Measurements from ENCODE around the gene CALCOCO2.

The CALCOCO2 gene

DNA sequence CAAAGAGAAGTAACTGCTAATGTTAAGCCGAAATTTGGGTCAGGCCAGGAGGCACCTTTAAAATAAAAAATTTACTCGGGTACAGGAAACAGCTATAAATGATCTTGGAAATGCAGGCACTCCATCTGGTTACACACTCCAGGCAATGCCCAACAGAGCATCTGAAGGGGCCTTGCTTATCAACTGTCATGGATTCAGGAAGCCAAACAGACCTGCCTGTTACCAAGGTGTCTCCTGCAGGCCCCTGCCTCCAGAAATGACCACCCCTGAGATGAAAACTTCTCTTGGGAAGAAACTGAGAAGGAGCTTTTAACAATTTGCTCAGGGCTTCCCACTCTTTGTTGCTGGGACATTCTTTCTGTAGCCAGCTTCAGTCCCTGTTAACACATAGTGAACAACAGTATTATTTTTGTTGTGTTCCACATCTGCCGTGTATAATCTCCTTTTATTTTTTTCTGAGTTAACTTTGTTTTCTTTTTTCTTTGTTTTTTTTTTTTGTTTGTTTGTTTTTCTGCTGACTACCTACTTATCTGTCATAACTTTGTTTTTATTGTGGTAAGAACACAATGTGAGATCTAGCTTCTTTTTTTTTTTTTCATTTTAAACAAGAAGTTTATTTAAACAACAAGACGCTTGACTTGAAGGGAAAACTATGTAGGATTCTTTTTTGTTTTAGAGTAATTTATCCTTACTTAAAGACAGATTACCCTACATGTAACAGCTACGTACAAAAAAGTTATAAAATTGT lies 43.0 kb downstream of the CALCOCO2 start:
- no peak for DNase-seq

DNA sequence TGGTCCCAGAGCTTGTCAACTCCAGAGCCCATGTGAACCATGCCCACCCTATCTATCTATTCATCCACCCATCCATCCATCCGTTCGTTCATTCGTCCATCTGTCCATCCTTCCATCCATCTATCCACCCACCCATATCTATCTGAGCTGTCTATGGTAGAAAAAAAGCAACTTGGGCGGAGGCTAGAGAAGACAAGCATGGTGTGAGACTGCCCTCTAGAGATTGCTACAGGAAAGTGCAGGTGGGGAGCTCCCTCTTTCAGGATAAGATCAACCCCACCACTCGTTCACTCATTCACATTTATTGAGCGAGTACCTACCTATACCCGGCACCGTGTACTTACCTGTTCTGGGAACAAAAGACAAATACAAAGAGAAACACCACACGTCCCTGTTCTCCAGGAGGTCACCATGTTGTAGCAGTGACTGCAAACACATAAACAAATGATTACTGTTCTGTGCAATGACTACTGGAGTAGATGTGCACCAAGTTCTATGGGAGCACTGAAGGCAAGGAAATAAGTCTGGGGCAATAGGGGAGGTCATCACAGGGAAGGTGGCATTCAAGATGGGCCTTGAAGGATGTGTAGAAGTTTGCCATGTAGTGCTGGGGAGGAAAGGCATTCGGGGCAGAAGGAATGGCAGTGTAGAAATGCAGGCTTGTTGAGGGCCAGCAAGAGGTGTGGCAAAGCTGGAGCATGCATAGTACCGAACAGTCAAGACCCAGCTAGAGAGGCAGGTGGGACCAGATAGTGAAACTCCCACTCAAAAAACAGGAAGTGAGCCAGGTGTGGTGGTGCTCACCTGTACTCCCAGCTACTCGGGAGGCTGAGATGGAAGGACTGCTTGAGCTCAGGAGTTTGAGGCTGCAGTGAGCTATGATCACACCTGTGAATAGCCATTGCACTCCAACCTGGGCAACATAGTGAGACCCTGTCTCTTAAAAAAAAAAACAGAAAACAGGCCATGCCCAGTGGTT lies 48.4 kb downstream of the CALCOCO2 start:
- peak; percentile 79 for DNase-seq

DNA sequence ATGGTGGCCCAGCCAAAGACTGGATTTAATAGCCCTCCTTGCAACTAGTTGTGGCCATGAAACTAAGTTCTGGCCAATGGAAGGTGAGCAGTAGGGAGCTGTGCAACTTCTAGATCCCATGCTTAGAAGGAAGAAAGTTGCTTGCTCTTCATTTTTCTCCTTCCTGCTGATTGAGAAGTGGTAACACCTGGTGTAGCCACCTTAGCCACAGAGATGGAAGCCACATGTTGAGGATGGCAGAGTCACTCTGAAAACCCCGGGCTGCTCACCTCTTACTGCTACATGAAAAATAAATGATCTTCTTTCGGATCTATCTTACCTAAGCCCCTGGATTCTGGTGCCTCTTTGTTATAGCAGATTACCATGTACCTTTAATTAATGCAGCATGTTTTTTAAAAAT lies 51.4 kb downstream of the CALCOCO2 start:
- no peak for DNase-seq

DNA sequence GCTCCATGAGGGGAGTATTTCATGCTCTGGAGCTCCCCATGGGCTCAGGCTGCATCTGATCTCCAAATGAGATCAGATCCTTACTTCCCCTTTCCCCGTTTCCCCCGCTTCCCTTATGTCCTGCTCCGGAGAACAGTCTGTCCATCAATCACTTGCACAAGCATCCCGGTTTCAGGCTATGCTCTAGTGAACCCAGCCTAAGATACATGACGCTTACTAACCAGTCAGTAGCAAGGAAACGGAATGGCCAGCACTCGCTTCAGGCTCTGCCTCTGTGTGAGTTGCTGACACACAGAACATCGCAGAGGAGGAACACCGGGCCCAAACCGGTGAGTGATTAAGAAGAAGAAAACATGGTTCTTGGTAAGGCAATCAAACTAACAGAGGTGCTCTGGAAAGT lies 52.3 kb downstream of the CALCOCO2 start:
- peak; percentile 16 for DNase-seq

DNA sequence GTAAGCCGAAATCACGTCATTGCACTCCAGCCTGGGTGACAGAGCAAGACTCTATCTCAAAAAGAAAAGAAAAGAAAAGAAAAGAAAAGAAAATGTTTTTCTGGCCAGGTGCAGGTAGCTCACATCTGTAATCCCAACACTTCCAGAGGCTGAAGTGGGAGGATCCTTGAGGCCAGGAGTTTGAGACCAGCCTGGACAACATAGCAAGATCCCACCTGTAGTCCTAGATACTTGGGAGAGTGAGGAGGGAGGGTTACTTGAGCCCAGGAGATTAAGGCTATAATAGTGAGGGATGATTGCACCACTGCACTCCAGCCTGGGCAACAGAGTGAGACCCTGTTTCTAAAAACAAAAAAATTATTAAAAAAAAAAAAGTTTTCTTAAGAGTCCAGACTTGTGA lies 59.3 kb downstream of the CALCOCO2 start:
- DNase-seq, result no peak

DNA sequence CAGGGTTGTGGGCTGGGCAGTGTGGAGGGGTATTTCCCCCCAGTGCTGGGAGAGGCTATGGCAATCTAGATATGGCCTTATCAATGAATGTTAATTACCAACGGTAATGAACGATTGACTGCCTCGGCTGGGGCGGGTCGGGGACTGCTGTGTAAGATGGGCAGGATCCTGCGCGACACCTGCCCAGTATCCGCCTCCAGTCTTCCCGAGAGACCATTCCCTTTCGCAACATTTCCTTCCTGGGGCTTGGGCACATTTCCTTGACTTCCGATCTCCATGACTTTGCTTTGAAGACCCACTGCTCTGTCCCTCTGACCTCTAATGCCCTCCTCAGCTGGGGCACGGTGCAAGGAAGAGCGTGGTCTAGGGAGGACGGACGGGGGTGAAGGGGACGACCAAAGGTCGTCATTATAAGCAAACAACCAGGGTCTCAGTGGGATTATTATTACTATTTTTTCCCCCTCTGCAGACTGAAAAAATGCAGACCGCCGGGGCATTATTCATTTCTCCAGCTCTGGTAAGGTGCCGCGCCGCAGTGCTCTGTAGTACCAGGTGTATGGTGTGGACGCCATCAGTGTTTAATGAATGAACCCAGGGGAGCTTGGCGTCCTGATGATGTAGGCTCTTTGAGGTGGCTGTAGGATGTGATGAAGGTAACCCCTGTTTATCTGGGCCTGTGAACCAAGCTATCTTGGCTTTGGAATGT lies 62.3 kb downstream of the CALCOCO2 start:
- no peak for DNase-seq

DNA sequence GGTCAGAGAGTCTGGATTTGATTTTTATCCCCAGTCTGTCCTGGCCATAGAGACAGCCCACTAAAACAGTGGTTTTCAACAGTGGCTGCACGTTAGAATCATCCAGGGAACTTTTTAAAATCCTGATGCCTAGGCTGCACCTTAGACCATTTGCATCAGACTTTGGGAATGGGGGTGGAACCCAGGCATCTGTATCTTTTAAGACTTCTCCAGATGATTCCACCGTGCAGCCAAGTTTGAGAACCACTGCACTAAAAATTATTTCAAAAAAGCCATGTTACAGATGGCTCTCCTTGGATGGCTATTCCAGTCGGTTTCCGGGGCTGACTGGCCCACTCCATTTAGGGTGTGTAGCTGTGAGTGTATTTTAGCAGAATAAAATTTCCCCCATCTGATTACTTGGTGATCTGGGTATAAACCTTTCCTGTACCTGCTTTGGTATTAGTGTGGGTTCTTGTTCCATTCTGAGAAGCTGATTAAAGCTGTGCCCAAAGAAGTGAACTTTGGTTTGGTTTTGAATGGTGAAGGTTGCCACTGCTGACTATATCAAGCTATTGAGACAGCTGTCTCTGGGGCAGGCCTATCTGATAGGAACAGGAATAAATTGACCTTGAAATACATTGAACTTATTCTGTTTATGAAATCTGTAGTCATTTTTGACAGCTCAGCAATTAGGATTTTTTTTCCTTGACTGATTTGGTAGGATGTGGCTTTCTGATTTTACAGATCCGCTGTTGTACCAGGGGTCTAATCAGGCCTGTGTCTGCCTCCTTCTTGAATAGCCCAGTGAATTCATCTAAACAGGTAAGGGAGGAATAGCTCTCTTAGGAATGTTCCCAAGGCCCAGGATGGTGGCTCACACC lies 63.0 kb downstream of the CALCOCO2 start:
- no peak for DNase-seq

DNA sequence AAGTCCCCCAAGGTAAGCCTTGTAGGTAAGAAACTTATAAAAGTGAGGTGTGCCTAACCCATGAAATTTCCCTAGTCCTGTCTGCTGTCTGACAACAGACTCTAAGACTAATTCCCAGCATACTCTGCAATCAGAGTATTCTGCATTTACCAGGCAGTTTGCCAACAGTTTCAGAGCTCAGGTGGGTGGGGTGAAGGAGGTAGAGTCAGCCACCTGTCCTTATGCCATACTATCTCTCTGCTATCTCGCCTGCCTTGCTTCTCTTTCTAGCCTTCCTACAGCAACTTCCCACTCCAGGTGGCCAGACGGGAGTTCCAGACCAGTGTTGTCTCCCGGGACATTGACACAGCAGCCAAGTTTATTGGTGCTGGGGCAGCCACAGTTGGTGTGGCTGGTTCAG lies 64.1 kb downstream of the CALCOCO2 start:
- DNase-seq, result no peak

DNA sequence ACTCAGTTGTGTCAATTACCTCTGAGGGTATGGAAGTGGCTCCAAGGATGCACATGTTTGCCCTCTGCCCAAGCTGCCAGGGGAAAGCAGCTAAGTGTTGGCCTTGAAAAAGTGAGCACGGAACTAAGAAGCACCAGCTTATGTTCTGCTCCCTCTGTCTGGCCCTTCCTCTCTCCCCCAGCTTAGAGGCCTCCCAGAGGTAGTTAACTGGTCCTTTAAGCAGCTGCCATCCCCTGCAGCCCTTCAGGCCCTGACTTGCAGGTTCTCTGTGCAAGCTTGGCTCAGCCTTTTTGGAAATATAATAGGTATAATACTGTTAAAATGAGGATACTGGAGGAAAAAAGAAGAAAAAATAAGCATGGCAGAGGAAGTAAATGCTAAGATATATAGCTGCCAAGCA lies 70.4 kb downstream of the CALCOCO2 start:
- no peak for DNase-seq

DNA sequence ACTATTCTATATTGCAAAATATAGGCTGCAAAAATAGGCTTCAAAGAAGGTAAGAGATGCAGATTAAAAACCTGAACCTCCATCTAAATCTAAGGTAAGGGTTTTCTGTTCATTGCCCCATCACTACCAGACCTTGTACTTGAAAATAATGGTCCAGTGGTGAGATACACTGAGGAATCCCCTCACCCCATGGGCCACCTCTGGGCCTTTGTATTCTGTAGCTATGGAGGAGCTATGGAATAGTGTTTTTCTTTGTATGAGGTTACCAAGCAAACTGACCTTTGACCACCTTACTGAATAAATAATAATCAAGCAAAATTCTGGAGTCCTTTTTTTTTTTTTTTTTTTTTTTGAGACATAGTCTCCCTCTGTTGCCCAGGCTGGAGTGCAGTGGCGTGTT lies 72.6 kb downstream of the CALCOCO2 start:
- DNase-seq, result no peak

DNA sequence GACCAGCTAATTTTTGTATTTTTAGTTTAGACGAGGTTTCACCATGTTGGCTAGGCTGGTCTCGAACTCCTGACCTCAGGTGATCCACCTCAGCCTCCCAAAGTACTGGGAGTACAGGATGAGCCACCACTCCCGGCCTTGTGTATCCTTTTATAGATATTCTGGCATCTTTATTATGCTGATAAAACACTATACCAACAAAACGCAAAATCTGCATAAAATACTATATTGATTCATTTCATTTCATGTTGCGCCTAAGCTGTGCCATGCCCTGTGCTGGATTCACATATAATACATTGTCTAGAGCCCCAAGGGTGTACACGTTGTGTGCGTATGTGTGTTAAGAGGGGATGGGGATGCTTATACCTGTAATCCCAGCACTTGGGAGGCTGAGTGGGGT lies 73.6 kb downstream of the CALCOCO2 start:
- DNase-seq, result no peak

DNA sequence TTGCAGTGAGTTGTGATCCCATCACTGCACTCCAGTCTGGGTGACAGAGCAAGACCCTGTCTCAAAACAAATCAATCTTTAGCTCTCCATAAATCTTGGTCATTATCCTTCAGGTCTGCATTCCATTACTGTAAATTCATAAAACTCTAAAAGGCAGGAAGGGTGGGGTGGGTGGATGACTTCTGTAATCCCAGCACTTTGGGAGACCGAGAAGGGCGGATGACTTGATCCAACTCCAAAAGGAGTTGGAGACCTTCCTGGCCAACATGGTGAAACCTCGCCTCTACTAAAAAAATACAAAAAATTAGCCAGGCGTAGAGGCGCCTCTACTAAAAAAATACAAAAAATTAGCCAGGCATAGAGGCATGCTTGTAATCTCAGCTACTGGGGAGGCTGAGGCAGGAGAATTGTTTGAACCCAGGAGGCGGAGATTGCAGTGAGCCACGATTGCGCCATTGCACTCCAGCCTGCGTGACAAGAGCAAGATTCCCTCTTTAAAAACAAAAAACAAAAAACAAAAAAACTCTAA lies 75.2 kb downstream of the CALCOCO2 start:
- no peak for DNase-seq

DNA sequence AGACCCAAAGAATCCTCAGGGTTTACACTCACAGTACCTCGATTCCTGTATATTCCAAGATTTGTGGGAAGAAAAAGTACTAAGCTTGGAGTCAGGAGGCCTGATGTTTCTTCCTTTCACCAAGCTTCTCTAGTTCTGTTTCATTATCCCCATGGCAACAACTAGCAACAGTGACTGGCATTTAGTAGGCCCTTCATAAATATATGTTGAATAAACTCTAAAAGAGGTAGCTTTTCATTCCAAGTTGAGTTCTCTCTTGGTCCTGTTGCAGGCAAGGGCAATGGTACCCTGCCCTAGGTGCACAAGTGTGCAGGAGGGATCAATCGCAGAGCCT lies 76.8 kb downstream of the CALCOCO2 start:
- no peak for DNase-seq

DNA sequence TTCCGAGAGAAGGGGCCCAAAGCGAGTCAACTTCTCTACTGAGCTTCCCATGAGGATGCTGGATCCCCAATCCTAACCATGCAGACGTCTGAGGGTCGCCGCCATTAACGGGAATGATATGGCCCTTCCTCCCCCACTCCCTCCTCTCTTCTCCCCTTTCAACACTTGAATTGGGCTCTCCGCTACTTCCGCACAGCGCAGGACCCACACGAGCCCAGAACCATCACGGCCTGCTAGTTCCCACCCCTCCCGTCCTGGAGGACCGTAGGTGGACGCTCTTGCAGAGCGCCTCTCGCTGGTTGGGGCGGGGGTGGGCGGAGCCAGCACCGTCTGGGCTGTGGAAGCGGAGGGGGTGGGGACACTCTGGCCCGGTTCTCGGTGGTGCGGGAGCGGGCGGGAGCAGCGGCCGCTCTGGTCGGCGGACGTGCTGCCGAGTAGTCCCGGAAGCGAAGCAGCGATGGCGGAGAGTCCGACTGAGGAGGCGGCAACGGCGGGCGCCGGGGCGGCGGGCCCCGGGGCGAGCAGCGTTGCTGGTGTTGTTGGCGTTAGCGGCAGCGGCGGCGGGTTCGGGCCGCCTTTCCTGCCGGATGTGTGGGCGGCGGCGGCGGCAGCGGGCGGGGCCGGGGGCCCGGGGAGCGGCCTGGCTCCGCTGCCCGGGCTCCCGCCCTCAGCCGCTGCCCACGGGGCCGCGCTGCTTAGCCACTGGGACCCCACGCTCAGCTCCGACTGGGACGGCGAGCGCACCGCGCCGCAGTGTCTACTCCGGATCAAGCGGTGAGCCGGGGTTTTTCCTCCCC lies 77.4 kb downstream of the CALCOCO2 start, which contains the start of gene UBE2Z:
Gene UBE2Z (plus strand): TSS at position 361 of the 797 bp plus-strand sequence. CDS start 97 bp downstream, at position 458.
- DNase-seq, result peak; percentile 95

DNA sequence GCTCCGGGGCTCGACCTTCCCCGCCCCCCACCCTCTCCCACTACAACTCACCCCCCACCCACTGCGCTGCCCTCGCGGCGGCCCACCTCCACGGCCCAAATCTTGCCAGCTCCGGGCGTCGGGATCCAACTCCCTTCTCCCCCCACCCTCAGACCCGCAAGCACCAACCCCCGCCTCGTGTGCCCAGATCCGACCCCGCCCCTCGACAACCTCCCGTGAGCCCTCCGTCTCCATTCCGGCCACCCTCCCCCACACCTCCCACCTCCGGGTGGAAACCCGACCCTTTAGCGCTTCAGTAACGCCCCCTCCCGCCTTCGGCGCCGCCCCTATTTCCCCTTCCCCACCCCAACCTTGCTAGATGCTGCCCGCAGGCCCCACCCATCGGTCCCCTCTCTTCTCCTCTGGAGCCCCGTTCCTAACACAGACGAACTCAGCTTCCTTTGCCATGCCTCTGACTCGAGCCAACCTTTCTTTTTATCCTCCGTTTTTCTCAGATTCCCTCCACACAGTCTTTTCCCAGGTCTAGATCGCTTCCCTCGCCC lies 78.1 kb downstream of the CALCOCO2 start:
- DNase-seq, result peak; percentile 60

DNA sequence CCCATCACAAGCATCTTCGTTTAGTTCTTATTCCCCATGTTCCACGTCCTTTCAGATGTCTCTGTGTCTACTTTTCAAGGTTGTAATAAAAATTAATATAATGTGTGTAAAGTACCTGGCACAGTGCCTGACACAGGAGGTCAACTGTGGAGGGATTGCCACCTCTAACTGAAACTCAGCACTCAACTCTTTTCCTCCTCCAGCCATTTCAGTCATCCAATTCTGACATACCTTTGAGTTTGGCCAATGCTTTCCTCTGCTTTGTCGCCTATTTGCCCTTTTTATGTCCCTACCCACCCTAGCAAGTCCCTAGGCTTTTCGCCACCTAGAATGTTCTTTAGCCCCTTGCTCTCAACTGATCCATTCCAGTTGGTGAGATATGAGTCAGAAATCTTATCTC lies 78.9 kb downstream of the CALCOCO2 start:
- DNase-seq, result no peak

DNA sequence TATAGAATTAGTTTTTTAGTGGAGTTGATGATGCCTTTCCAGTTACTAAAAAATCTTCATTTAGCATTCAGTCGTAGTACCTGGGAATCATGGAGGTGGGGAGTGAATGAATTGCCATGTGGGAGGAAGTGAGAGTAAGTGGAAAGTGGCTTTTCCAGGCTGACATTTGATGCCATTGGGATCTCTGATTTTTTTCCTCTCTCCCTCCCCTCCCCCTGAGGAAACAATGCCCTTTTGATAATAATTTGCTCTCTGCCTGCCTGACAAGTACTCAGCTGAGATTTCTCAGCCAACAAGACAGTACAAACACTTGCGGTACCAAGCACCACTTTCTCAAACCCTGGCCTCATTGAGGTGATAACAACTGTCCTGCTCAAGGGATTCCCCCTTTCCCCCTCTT lies 79.5 kb downstream of the CALCOCO2 start:
- no peak for DNase-seq

DNA sequence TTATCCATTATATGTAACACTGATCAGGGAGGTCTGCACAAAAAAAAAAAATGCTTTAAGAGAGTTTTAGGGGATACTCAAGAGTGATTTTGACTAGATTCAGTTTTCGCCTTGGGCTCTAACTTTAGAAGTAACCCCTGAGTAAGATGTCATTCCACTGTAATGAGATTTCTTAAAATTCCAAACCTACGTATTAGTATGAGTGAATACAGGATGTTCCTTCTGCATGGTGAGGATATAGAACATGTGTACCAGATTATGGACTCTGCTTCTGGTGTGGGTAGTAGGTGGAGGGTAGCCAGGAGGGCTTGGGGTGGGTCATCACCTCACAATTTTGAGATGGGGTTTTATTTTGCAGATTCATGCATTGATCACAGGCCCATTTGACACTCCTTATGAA lies 81.6 kb downstream of the CALCOCO2 start:
- no peak for DNase-seq
